GM19372 (cell line): Measurements from ENCODE around the gene ZNF343.

Source experiments
- ATAC-seq: cut with Tn5 transposase; IDR thresholded peaks from one replicate; pipeline ENCODE4 v1.9.1; 2021; ENCODE audit warnings: mild to moderate bottlenecking, low read depth, moderate library complexity; ENCODE audit not compliant: unreplicated experiment

Gene ZNF343

GRCh38 chr20:2446845-2447244 is 61.9 kb downstream of the ZNF343 start:
- ATAC-seq = no peak
